Measurements from ENCODE around the gene SAMD7.

The SAMD7 gene, protein sequence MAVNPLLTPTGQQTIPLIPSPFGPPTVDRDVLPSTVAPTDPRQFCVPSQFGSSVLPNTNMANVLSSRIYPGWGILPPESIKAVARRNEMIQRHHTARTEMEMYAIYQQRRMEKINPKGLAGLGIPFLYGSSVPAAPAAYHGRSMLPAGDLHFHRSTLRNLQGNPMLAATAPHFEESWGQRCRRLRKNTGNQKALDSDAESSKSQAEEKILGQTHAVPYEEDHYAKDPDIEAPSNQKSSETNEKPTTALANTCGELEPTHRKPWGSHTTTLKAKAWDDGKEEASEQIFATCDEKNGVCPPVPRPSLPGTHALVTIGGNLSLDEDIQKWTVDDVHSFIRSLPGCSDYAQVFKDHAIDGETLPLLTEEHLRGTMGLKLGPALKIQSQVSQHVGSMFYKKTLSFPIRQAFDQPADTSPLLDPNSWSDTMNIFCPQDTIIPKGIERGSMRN

DNA sequence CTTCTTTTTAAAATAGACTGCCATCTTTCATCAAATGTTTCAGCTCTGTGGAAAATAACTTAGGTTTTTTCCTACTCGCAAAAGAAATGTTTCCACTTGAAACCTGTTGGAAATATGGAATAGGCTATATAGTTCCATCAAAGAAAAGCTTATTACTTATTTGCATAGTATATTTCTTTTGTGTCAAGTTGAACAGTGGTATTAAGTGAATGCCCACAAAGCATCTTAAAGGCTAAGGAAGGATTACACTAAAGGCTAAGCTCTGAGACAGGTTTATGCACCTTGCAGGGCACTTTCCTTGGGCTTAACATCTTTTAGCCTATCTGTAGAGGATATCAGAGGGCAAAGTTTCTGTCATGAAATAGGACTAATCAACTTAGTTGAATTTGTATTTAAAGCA is at the start of gene SAMD7:
Gene SAMD7 (plus strand): TSS at position 301 of the 400 bp plus-strand sequence. CDS start 7,927 bp downstream, outside the sequence.
- no peak for TF ChIP-seq GATA3 (IDR thresholded peaks at IDR 0.05; ENCODE audit: low read depth, low read length)
- TF ChIP-seq GATA2 (IDR thresholded peaks at IDR 0.05; ENCODE audit: low read depth, low read length), result no peak

DNA sequence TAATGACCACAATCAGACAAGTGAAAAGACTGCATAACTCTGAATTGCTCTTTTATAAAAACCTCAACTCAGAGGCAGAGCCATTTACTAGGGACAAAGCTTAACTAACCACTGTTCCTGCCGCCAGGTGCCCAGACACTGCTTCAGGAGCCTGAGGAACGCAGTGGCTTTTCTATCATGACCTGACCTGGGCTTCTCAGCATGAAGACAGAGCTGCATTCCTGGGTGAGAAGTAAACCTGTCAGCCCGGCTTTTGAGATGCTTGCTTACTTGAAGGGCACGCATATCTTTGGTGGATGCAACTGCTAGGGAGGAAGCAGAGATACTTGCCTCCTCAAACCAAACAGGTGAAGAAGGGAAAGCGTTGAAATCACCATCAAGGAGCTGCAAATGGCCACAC is 49.5 kb upstream of the SAMD7 start:
- TF ChIP-seq GATA3 (IDR thresholded peaks at IDR 0.05; ENCODE audit: low read depth, low read length) (no peak), GATA2 (IDR thresholded peaks at IDR 0.05; ENCODE audit: low read depth, low read length) (no peak)

DNA sequence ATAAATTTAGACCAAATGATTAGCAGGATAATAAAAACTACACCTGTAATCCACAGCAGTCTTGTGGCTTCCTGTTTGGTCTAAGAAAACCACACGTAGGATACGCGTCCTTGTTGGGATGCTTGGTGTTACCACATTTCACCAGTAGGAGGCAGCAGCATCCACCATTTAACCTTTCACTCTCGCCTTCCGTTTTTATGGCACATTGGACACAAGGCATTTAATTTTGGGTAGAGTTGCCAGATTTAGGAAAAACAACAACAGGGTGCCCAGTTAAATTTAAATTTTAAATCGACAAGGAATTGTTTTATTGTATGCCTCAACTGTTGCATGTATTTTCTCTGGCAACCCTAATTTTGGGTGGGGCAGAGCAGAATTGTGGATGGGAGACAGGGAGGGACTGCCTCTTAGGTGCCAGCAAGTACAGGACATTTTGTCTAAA is 47.9 kb upstream of the SAMD7 start:
- TF ChIP-seq GATA2 (IDR thresholded peaks at IDR 0.05; ENCODE audit: low read depth, low read length) (no peak), GATA3 (IDR thresholded peaks at IDR 0.05; ENCODE audit: low read depth, low read length) (no peak)

DNA sequence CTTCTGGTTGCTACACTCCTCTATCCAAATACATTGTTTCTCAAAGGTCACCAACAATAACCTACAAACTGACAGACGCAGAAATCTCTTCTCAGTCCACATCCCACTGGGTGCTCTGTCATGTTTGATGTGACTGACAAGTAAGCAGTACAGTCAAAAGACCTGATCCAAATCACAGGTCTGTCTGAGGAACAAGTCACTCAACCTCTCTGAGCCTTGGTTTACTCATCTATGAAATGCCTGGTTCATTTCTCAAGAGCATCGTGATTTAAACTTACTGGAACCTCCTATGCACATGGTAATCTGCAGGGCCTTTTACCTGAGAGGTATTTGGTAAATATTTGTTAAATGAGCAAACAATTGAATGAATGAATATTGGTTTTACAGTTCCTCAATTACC is 47.1 kb upstream of the SAMD7 start:
- no peak for TF ChIP-seq GATA2 (IDR thresholded peaks at IDR 0.05; ENCODE audit: low read depth, low read length)
- TF ChIP-seq GATA3 (IDR thresholded peaks at IDR 0.05; ENCODE audit: low read depth, low read length), result no peak

DNA sequence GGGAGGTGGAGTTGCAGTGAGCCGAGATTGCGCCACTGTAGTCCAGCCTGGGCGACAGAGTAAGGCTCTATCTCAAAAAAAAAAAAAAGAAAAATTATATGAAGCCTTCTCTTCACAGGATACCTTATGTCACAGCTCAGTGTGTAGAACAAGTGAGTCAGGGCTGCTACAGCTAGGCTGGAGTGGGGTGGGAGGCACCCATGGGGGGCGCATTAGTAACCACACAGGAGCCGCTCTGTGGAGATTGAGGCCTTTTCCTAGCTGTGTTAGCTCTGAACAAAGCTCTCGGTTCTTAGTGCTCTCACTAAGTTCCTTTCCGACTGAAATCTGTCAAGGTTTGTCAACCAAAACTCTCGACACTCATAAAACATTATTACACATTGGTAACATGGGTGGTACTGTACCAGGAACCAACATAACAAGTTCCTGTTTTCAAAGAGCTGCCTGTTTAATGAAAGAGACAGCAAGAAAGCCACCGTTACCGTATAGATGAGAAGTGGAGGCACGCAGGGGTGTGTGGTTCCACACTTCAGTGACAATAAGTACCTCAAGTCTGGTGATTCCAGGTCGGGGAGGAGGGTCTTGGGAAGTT is 46.1 kb upstream of the SAMD7 start:
- no peak for TF ChIP-seq GATA2 (IDR thresholded peaks at IDR 0.05; ENCODE audit: low read depth, low read length)
- no peak for TF ChIP-seq GATA3 (IDR thresholded peaks at IDR 0.05; ENCODE audit: low read depth, low read length)

DNA sequence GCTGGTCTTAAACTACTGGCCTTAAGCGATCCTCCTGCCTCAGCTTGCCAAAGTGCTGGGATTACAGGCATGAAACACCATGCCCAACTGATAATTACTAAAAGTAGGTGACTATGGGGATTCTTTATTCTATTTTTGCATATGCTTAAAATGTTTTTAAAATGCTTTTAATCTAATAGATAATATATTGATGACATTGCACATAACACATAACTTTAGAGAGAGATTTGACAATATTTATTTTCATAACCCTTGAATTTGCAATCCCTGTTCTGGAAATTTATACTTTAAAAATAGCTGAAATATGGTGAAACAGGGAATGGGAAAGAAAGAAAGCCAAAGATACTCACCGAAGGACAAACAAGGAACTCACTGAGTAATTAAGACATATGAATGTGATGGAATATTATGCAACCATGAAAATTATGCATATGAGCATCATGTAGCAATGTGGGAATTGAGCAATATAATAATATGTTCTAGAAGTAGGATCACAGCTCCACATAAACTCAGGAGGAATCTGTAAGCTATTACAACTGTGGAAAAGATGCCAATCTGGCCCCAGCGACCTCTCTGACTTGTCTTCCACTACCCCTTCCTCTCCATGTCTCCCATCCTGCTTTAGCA is 43.7 kb upstream of the SAMD7 start:
- TF ChIP-seq GATA2 (IDR thresholded peaks at IDR 0.05; ENCODE audit: low read depth, low read length) (no peak), GATA3 (IDR thresholded peaks at IDR 0.05; ENCODE audit: low read depth, low read length) (no peak)

DNA sequence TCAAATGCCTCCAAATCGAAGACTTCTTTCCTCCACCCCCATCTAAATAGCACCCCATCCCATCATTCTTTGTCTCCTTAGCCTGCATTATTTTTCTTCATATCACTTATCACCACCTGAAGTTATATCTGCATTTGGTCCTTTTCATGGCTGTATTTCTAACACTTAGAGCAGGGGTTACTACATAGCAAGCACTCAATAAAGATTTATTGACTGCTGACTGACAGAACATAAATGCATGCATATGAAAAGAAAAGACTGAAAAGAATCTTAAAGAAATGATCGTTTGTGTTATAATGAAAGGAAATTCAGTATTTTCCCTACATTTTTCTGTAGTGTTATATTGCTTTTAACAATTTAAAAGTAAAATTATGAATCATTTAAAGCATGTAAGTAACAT is 43.0 kb upstream of the SAMD7 start:
- no peak for TF ChIP-seq GATA2 (IDR thresholded peaks at IDR 0.05; ENCODE audit: low read depth, low read length)

DNA sequence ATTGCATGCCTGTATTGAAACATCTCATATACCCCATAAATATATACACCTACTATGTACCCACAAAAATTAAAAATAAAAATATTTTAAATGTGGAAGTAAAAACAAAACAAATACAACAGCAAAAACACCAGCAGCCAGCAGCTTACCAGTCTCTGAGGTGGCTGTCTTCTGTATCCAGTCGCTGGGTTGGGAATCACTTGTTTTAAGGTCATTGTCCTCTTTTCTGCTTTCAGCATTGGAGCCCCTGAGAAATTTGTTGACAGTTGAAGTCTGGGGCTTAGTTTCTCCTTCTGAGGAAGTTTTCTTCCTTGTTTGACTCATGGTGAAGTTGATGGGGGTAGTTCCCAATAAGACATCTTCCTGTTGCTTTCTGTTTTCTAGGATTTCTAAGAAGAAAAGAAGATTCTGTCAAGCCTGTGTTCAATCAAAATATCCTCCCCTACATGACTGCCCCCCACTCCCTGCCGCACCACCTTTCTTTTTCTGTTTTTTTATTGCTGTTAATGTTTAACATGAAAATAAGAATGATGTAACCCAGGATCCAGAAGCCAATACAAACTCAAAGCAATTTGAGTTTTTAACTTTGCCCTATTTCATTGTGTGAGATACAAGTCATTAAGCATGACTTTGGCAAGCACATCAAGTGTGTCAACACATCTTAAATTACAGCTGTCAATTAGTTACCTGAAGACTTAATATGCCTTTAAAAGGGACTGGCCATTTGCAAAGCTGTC is 41.7 kb upstream of the SAMD7 start, which contains the start of gene LRRC31:
Gene LRRC31 (minus strand): TSS at position 452 of the 737 bp plus-strand sequence. CDS start 128 bp downstream, at position 324.
- TF ChIP-seq GATA2 (IDR thresholded peaks at IDR 0.05; ENCODE audit: low read depth, low read length) (no peak), GATA3 (IDR thresholded peaks at IDR 0.05; ENCODE audit: low read depth, low read length) (no peak)

DNA sequence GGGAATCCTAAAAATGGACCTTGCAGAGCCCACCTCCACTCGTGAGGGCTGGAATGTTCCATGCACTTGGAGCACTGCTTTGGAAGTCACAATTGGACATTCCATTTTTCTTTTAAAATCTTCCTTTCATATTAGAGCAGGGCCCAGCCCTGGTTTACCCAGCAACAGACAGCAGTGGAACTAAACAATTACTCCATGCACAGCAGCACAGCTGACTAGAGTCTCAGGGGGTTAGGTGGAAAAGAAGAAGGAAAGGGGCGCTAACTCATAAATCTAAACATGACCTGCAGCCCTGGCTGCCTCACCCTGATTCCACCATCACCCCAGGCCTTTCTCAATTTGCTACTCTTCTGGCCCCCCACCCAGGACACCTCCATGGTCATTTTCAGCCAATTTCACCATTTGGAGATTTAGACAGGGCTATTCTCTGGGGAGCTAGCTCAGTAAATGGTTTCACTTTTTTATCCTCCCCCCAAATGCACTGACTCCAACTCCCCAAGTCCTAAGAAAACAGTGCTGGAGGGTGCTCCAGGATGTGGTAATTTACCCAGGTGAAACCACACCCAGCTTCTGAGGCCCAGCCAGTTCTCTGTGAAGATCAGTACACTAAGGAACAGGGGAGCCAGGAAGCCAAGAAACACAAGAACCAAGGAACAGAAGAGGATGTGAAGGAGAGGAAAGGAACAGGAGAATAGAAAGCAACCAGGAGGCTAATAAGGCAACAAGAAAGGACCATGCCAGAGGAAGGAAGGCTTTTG is 40.1 kb upstream of the SAMD7 start:
- TF ChIP-seq GATA3 (IDR thresholded peaks at IDR 0.05; ENCODE audit: low read depth, low read length) (no peak), GATA2 (IDR thresholded peaks at IDR 0.05; ENCODE audit: low read depth, low read length) (no peak)

DNA sequence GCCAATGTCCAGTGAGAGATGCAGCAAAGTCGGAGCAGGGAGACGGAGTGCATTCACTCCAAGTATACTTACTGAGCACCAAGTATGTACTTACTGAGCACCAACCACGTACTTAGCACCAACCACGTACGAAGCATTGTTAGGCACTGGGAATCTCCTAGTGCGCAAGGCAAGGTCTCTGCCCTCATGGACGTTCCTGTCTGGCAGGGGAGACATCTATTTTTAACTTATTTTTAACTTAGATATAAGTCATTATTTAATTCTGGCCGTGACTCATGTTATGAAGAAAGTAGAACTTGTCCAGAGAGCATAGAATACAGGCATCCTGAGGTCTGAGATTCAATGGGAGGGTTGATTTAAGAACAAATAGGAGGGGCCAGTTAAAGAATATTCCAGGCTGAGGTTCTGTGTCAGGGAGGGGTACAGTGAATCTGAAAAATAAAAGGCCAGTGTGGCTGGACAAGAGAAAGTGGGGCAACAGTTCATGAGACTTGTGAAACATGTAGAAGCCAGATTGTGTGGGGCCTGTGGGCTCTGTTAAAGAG is 32.3 kb upstream of the SAMD7 start:
- TF ChIP-seq GATA3 (IDR thresholded peaks at IDR 0.05; ENCODE audit: low read depth, low read length) (no peak), GATA2 (IDR thresholded peaks at IDR 0.05; ENCODE audit: low read depth, low read length) (no peak)

DNA sequence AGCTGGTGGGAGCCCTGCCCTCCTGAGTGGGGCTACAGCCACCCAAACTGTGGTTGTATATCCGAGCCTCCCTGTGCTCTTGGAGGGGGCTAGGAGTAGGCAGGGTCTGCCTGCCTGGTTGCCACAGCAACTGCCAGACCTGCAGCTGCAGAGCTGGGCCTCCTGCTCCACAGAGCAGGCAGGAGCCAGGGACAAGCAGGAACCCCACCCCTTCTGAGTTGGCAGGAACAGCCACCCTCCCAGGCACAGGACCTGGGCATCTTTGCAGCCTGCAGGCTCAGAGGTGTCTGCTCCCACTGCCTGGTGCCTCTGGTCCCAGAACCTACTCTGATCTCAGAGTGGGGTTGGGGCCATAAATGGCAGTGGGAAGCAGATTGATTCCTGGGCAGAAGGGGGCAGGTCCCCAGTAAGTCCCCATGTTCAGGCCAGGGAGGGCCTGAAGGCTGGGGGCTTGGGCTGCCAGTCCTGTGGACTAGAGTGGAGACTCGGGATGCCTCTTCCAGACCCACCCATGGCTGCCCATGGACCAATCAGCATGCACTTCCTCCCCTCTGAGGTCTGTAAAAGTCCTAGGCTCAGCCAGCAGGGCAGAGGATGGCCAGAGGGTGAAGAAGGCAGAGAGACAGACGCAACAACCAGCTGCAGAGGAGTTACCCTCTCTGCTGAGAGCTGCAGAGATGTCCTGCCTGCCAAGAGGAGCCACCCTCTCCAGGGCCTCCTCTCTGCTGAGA is 31.4 kb upstream of the SAMD7 start:
- TF ChIP-seq GATA3 (IDR thresholded peaks at IDR 0.05; ENCODE audit: low read depth, low read length) (no peak), GATA2 (IDR thresholded peaks at IDR 0.05; ENCODE audit: low read depth, low read length) (no peak)

DNA sequence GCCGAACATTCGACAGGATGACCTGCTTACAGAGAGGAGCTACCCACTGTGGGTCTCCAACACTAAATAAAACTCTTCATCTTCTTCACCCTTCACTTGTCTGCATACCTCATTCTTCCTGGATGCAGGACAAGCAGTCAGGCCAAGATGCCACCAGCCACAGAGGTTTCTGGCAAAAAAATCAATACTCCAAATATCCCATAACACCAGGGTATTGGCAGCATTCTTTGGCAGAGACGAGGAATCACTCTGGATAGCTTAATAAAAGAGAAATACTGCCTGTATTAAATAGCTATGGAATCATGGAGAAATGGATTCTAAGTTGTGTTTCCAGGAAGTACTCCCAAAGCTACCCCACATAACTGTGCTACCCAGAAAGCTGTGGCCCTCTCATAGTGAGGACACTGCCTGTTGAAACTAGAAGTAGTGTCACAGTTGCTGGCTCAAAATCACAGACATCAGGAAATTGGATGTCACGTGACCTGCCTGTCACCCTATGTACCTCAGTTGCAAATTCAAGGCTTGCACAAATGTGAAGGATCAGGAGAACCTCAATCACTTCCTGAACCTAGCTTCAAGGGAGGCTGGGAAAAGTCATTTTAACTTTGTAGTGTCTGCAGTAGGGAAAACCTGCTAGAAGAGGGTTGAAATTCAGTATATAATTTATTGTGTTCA is 30.7 kb upstream of the SAMD7 start:
- no peak for TF ChIP-seq GATA3 (IDR thresholded peaks at IDR 0.05; ENCODE audit: low read depth, low read length)
- TF ChIP-seq GATA2 (IDR thresholded peaks at IDR 0.05; ENCODE audit: low read depth, low read length), result no peak

All from SH-SY5Y (cell line).